ENCODE data around the gene OR5K2.

DNA sequence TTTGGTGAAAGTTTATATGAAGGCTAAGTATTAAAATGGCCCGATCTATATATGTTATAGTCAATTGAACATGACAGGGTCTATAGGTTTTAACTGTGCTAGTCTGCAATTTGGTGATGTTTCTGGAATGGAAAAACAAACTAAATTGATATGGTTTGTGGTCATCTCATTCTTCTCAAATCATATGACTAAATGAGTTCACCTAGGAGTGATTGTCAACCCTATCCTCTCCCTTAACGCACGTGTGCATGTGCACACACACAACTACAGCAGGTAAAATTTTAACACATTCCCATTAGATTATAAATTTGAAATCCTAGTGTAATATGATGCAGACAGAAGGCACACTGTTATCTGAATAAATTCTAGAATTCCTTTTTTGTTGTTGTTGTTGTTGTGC lies 16.3 kb downstream of the OR5K2 start:
- no peak for TF ChIP-seq MXI1 (conservative IDR thresholded peaks at IDR 0.05; ENCODE audit: poor library complexity, severe bottlenecking)
- no peak for TF ChIP-seq EZH2 (IDR thresholded peaks at IDR 0.05; ENCODE audit: borderline replicate concordance, insufficient read depth, low read length, poor library complexity, severe bottlenecking)
- TF ChIP-seq, protein P1, sequence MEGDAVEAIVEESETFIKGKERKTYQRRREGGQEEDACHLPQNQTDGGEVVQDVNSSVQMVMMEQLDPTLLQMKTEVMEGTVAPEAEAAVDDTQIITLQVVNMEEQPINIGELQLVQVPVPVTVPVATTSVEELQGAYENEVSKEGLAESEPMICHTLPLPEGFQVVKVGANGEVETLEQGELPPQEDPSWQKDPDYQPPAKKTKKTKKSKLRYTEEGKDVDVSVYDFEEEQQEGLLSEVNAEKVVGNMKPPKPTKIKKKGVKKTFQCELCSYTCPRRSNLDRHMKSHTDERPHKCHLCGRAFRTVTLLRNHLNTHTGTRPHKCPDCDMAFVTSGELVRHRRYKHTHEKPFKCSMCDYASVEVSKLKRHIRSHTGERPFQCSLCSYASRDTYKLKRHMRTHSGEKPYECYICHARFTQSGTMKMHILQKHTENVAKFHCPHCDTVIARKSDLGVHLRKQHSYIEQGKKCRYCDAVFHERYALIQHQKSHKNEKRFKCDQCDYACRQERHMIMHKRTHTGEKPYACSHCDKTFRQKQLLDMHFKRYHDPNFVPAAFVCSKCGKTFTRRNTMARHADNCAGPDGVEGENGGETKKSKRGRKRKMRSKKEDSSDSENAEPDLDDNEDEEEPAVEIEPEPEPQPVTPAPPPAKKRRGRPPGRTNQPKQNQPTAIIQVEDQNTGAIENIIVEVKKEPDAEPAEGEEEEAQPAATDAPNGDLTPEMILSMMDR (IDR thresholded peaks at IDR 0.05; ENCODE audit: poor library complexity, severe bottlenecking), result no peak
- no peak for TF ChIP-seq TAF1 (IDR thresholded peaks at IDR 0.05; ENCODE audit: low read depth)
- TF ChIP-seq SMC3 (conservative IDR thresholded peaks at IDR 0.05; ENCODE audit: poor library complexity), result no peak
- no peak for TF ChIP-seq POLR2AphosphoS5 (IDR thresholded peaks at IDR 0.05)
- TF ChIP-seq EP300 (conservative IDR thresholded peaks at IDR 0.05; ENCODE audit: poor library complexity, severe bottlenecking), result no peak
